GM10266 (cell line): ENCODE measurements around the gene CAMK1D.

Source experiments
- DNase-seq: peaks from one replicate; pipeline ENCODE4 v3.0.0; 2012; ENCODE audit errors: extremely low spot score
- TF ChIP-seq, protein P1 (sequence below): IDR thresholded peaks from 2 replicates; pipeline ENCODE4 v1.5.1; 2012; ENCODE audit warnings: mild to moderate bottlenecking, low read depth; ENCODE audit not compliant: control insufficient read depth, insufficient read depth; ENCODE audit errors: missing control alignments

The CAMK1D gene

DNA sequence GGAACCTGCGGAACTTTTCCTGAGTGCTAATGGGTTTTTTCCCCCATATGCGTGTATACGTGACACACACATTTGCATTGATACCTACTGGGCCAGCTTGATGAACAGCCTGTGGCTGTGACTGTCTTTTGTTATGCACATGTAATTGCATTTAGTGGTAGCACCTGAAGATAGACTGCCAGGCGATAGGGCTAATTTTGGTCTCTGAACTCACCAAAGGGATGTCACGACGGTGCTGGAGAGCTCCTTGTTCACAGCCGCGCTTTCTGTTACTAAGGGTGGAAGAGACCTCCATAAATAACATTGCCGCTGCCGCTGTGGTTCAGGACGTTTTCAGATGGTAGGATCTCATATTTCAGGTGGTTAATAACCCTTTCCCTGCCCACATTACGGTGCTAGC, 133.2 kb downstream of the CAMK1D start:
- TF ChIP-seq, protein P1, sequence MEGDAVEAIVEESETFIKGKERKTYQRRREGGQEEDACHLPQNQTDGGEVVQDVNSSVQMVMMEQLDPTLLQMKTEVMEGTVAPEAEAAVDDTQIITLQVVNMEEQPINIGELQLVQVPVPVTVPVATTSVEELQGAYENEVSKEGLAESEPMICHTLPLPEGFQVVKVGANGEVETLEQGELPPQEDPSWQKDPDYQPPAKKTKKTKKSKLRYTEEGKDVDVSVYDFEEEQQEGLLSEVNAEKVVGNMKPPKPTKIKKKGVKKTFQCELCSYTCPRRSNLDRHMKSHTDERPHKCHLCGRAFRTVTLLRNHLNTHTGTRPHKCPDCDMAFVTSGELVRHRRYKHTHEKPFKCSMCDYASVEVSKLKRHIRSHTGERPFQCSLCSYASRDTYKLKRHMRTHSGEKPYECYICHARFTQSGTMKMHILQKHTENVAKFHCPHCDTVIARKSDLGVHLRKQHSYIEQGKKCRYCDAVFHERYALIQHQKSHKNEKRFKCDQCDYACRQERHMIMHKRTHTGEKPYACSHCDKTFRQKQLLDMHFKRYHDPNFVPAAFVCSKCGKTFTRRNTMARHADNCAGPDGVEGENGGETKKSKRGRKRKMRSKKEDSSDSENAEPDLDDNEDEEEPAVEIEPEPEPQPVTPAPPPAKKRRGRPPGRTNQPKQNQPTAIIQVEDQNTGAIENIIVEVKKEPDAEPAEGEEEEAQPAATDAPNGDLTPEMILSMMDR, result no peak
- peak; percentile 38 for DNase-seq

DNA sequence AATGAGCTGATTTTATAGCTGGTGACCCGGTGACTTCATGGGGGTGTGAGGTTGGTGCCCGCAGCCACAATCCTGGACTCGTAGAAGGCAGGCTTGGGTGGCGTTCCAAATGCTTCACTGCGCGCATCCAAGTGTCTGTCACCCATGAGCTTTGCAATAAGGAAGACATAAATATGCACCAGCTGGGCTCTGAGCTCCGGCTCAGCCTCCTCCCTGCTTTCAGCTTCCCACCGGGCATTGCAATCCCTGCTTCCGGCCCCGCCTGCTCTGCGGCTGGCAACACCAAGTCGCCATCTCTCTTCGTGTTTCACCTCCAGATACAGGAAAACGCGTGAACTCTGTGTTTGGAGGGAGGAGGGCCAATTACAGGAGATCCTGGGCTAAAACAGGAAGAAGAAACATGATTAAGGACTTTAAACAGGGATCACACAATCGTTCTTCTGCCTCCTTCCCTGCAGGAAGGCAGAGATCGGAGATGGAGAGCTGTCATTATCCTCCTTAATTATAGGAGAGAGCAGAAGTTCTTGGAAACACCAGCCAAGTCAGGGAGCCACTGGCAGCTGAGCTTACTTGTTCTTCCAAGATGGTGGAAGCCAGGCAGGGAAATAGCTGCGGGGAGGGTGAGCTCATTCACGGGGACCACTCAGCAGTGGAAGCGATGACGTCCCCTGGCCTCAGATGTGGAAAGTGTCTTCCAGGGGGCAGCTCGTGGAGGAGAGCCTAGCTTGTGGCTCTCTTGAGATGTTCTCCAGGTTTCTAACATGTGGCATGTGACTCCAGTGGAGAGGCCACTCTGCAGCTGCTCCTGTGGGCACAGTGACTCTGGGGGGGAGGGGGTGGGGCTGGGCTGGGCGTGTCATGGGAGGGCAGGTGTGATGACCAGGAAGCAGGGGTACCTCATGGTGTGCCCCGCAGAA, 134.9 kb downstream of the CAMK1D start:
- TF ChIP-seq, protein P1, result no peak
- DNase-seq, result no peak

DNA sequence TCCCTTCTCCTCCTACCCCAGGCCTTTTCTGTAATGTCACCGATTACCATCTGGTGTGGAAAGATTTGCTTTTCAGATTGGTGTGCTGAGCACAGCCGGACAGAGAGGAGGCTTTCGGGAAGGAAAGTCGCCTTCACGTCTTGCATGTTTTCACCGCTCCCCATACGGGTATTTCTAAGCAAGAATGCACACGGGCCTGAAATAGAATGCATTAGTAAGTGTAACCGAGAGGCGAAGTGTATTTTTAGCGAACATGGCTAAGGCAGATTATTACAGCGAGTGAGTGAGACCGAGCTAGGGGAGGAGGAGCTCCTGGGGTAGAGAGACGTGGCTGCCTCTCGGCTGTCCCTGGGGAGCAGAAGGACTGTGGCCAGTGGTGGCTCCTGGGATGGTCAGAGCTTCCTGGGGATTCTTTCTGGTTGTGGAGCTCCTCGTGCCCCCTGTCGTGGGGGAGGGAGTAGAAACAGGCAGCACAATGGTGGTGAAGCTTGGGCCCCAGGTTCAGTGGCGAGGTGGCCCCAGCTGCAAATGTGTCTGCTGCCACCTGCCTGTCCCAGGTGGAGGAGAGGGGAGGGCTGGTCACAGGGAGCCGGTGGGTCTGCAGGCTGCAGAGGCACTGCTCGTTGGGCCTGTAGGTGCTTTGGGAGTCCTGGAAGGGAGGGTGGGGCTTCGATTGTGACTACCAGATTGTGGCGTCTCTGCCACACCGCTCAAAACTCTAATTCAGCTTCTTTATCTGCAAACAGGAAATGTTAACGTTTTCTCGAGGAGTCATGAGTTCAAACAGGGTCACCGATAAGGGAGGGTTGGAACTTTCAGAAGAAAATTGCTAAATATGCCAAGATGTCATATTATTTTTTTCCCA, 135.8 kb downstream of the CAMK1D start:
- peak; percentile 58 for DNase-seq
- TF ChIP-seq, protein P1, result peak; percentile 44

DNA sequence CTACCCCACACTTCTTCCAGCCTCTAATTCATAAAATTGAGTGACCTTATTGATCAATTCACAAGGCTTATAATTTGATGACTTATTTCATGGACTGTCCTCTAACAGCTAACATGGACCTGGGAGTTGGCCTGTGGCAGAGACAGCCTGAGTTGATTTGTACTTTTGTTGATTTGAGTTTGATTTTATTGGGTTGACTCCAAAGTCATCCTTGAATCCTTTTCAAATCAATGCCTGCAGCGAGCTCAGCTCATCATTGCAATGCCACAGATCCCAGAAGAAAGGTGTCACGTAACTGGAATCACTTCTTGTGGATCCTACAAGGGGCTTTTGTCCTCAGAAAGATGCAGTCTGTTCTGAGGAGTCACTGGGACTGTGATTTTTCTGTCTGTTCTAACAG, 138.0 kb downstream of the CAMK1D start:
- no peak for DNase-seq
- TF ChIP-seq, protein P1, result no peak

DNA sequence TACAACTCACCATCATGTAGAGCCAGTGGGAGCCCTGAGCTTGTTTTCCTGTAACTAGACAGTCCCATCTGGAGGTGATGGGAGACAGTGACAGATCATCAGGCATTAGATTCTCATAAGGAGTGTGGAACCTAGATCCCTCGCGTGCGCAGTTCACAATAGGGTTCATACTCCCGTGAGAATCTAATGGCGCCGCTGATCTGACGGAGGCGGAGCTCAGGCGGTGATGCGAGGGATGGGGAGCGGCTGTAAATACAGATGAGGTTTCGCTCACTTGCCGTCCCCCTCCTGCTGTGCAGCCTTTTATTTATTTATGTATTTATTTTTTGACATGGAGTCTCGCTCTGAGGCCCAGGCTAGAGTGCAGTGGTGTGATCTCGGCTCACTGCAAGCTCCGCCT, 139.3 kb downstream of the CAMK1D start:
- no peak for DNase-seq

DNA sequence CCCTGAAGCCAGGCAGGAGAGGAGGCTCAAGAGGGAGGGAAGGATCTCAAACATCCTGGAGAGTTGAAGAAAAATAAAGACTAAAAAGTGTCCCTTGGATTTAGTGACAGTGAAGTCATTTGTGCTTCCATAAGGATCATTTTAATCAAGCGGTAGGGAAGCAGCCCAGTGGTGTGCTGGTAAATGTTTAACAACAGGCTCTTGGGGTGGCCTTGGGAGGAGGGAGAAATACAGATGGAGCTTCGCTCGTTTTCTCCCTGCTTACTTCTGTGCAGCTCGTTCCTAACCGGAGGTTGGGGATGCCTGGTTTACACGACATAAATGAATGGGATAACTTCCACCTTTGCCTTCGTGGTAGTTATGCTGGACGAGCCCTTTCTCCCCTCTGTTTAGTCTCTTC, 140.0 kb downstream of the CAMK1D start:
- no peak for DNase-seq

More for the DNA sequence above, 139.3 kb downstream of the CAMK1D start:
- TF ChIP-seq, protein P1, result no peak

More for the DNA sequence above, 140.0 kb downstream of the CAMK1D start:
- TF ChIP-seq, protein P1, result no peak
